NCI-H82 treated with DMSO at 0.1 percent for 48 hours (cell line): ENCODE data around the gene SELP.

Experiments used
- DNase-seq: peaks from one replicate; lab custom pipeline; 2025; ENCODE audit not compliant: unreplicated experiment; lab: John Stamatoyannopoulos, UW

Gene SELP

DNA sequence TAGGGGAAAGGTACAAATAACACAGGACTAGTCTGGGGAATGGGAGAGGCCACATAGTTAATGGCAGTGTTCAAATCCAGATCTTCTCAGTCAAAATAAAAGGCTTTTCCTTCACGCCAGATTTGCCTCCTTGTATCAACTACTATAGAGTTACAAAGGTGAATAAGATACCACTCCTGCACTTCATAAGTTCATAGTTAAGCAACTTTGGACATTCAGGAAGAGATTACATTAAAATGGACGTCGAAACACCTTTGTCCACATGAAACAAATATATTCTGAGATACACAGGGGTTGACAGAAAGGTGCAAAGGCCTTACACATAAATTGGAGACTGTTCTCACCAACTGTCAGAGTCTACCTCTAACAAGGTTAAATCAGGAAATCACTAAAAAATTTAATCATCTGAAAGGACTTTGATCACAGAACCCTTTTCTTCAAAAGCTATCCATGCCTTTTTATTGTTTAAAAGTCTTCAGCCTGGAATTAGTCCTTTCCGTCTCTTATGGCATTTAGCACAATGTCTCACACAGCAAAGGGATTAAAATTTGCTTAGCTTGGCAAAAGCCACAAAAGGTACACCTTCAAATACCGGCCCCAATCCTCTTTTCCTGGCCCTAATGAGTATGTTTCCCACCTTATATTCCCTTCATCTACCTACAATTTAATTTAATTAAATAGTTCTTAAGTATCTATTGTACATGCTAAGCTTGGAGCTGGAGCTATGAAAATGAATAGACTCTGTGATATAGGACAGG, 51.8 kb downstream of the SELP start:
- DNase-seq: no peak

DNA sequence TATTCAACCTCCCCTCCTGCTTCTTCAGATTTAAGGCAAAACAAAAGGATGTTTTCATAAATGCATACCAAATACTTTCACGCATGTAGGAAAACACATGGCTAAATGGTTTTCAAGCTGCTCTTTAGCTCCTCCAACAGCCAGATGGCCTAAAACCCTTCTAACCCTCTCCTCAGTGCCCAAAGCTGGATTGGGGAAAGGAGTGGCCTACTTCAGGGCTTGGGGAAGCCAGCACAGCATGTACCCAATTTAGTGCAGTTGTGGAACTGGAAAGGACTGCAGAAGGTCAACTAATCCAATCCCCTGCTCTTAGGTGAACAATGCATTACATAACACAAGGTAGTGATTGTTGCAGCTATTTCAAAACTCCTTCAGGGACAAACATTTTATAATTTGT, 53.0 kb downstream of the SELP start:
- no peak for DNase-seq

DNA sequence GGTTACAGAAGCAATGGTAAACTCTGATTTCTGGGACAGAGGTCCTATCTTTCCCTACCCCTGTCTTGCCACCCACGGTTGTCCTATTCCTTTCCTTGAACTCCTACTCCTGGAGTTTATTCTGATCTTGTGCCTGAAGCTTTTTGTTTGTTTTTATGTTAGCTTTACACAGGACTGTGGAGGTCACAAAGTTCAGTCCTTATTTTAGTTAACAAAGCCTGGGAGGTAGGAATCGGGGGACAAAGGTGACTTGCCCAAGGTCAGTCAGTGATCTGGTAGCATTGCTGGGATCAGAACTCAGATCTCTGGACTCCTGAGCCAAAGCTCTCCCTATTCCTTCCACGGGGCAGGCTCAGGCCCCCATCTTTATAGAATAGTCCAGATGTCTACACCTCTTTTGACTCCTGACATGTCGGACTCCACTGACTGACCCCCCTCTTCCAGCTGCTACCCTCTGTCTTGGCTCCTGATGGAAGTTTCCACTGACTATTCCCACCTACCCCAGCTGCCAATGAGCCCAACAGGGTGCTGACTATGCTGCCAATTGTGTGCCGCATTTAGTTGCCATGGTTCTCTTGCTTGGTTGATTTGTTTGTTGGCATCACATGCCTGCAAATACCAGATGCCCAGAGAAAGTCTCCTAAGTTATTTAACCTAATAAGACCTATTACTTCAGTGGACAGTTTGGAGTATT, 53.5 kb downstream of the SELP start:
- no peak for DNase-seq

DNA sequence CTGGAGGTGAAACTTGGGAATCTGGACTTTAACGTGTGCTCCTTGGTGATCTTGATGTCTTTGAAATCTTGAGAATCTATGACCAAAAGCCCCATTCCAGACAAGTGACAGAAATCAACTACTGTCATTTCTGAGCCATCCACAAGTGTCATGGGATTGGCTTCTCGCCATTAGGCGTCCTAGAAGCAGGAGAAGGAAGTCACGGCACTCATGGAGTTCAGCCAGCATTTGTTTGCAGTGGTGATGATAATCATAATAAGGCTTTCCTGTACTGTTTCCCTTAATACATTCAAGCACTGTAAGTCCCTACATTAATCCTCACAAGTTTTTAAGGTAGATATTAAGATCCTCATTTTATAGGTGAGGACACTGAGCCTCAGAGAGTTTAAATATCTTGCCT, 55.6 kb downstream of the SELP start:
- DNase-seq: no peak

DNA sequence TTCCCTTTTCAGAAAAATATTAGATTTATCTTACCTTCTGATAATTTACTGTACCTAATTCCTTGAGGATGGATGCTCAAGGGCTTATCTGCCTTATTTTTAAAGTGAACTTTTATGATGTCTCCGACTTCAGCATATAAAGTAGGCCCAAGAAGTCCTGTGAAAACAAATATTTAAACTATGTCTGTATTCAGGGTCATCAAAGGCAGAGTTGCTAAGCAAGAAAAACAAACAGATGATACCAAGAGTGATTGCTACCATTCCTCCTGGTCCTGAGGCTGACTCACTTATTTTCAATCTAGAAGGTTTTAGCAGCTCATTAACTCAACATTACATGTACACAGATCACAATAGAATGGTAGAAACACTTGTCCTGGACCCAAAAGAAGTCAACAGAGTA, 57.7 kb downstream of the SELP start:
- no peak for DNase-seq

DNA sequence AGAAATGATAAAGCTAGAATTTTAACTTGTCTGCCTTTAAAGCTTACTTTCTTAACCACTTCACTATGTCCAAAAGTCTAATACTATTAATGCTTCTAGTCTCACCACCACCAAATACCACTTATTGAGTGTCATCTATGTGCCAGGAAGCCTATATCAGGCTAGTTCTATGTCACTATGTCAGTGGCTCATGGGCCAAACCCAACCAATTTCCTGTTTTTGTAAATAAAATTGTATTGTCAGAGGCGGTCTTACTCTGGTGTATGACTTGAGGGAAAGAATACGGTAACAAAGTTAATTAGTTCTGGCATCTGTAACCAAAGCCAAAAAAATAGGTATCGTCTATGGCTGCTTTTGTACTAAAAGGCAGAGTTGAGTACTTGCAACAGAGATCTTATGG, 58.5 kb downstream of the SELP start:
- no peak for DNase-seq

DNA sequence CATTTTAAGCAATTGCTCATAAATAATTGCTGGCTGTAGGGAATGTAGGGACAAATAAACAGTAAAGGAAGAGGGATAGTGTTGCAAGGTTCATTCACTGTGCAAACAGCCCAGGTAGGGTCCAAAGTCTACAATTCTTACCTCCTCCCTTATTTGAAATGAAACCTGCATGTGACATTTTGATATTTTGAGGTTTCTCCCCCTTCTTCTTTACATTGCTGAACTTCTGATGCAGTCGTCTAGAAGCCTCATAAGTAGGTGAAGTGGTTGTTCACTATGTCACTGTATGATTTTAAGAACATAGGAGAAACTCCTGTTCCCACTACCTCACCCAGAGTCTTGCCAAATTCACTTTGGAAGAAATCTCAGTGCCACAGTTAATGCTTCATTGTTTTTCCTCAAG, 59.8 kb downstream of the SELP start:
- no peak for DNase-seq

DNA sequence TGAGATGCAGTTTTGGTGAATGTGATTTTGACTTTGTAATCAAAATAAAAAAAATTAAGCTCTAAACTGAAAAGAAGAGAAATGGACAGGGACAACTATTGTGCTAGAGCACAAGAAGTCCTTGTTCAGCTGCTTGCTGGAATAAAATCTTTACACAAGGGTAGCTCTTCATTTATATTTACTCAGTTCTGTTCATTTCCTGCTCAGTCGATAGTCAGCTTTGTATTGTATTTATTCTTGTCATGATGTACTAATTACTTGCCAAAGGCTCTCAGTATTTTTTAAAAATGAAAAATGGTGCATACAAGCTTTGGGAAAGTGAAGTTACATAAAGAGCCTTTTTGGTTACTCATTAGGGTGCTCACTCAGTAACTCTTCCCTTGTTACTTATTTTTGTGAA, 61.4 kb downstream of the SELP start:
- DNase-seq: no peak

DNA sequence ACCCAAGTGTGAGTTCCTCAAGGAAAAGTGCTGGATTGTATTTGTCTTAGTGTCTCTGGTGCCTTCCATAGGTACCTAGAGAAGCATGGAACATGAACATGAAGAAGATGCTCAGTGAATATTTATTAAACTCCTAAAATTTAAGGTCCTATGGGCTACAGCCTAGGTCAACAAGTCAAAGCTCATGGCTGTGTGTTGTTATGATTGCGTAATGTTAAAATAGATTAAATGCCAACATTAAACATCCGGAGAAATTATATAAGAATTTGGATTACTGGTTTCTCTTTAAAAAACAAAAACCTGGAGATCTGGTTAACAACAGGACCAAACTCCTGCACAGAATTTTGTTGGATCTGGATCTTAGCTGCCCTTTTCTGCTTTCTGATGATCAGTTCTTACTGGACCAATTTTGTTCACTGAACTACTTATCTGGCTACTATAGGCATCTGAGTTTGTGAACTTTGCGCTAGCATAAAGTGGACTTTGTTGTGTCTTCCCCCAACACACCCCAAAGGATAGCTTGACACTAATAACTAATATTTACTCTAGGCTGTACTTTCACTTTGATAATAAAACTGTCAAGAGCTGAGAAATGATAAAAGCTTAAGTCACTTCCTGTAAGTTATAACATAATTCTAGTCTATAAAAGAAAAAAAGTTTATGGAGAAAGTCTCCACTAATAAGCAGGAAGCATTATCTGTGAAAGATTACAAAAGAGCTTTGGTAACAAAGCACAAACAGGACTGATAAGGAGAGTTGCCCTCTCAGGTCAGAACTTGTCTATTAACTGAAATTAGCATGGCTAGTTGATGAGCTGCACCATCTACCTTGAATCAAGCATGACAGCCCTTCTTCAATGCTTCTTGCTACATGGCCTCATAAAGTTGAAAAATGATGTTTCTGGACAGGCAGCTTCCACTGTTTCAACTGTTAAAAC, 64.3 kb downstream of the SELP start:
- DNase-seq: no peak

DNA sequence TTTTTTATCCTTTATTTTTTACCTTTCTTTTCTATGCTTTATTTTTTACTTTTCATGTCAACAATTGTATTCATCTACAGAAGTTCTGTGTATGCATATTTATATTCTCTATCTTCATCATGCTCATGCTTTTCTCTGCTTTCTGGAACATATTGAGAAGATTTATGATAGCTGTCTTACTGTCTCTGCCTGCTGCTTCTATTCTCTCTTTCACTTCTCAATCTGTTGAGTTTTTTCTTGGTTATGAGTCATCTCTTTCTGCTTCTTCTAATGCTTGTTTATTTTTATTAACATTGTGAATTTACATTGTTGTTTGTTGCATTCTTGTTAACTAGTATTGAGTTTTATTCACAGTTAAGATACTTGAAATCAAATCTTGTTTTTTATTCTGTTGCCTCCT, 66.3 kb downstream of the SELP start:
- no peak for DNase-seq

DNA sequence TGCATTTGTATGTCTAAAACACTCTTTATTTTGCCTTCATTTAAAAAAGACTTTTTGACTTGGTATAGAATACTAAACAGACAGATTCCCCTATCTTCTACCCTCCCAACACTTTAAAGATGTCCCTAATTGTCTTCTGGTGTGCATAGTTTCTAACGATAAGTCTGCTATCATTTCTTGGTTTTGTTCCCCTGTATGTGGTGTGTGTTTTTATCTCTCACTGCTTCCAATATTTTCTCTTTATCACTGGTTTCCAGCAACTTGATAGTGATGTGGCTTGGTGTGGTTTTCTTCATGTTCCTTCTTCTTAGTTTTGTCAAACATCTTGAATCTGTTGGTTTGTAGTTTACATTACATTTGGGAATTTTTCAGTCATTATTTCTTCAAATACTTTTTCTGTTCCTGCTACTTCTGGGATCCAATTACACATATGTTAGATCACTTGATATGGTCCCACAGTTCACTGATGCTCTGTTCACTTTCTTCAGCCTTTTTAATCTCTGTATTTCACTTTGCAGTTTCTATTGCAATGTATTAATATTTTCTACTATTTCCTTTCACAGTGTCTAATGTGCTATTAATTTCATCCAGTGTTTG, 66.8 kb downstream of the SELP start:
- no peak for DNase-seq

DNA sequence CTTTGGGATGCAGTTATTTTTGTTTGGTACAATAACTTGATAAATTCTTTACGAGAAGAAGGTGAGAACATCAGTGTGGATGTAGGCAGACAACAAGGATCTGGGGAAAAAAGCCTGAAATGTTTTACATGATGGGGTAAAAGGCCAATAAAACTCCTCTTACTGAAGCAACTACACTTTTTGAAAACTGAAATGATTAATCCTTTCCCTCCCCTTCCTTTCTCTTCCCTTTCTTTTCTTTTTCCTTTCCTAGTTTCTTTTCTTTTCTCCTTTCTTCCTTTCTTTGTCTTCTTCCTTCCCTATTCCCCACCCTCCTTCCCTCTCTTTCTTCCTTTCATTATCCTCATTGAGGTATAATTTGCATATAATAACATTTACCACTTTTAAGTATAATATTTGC, 68.2 kb downstream of the SELP start:
- no peak for DNase-seq

DNA sequence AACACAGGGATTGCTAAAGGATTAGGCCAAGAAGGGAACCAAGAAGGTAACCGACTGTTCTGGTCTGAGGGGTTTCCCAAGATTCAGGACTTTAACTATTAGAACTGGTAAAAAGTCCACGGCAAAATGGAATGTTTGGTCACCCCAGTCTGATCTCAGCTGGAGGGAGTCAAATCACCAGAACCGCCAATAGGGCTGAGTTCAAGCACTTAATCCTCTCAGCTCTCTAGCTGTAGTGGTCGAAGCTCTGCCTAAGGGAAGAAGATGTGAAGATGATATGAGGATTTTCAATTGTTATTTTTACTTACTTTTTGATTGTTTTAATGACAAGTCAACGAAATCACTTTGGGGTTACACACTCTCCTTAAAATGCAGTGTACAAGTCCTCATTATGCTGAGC, 72.8 kb downstream of the SELP start:
- DNase-seq: no peak

DNA sequence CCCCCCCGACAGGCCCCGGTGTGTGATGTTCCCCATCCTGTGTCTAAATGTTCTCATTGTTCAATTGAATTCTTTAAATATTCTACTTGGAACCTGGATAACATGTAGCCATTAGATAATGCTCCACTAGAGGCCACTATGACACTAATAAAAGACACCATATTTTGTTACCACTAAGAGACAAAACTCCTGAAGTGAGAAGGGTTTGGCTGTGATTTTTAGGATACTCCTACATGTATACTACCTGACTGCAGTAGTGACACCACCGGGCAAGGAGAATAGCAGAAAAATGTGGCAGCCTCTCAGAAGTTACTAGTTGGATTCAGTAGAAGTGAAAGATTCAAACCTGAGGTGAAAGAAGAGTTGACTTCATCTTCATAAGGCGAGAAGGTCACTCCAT, 79.6 kb downstream of the SELP start:
- peak; percentile 47 for DNase-seq

DNA sequence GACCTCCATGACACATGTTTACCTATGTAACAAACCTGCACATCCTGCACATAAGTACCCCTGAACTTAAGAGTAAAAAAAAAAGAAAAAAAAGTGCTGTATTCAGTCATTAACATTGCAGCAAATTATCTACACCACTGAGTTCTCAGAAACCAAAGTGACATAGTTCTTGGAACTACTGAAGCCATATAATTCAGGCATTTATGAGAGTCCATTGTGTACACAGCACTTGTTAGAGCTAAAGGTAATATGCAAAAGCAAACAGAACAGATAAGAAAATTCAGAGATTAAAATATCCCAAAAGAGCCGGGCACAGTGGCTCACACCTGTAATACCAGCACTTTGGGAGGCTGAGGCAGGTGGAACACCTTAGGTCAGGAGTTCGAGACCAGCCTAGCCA, 81.6 kb downstream of the SELP start:
- DNase-seq: no peak

DNA sequence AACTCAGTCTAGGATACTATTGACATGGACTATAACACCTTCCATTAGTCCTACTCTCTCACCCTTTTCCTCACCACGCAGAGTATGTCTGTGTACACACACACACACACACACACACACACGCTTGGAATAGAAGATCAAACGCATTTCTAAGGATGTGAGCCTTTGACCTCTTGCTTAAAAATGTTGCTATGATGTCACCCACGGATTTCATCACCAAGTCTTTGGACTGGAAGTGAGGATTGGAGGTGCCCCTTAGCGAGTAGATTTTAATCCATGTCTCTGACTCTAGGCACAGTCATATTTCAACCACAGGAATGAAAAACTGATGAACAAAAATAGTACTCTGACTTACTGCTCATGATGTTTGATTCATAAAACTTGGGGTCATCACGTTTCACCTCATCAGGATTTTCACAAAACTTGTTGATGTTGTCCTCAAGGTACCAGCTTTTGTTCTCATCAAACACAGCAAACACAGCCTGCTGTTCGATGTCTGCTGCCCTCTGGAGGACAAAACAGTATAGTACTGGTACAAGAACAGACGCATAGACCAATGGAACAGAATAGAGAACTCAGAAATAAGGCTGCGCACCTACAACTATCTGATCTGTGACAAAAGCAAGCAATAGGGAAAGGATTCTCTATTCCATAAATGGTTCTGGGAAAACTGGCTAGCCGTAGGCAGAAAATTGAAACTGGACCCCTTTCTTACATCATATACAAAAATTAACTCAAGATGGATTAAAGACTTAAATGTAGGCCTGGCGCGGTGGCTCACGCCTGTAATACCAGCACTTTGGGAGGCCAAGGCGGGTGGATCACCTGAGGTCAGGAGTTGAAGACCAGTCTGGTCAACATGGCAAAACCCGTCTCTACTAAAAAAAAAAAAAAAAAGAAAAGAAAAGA, 83.6 kb downstream of the SELP start:
- peak; percentile 55 for DNase-seq

DNA sequence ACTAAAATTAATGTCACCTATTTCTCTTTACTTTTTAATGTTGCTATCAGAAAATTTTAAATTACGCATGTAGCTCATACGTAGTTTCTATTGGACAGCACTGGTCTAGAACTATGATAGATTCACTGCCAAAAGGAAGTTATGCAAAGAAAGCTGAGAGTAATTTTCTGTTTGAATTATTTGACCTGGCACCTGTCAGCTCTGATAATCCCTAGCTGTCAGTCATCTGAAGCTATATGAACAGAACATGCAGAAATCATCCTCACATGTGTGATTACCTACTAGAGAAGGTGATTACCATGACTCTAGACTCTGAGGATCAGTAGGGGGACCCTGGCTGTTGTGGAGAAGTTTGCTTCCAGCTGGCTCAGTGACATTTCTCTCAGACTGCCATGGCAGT, 84.5 kb downstream of the SELP start:
- no peak for DNase-seq

DNA sequence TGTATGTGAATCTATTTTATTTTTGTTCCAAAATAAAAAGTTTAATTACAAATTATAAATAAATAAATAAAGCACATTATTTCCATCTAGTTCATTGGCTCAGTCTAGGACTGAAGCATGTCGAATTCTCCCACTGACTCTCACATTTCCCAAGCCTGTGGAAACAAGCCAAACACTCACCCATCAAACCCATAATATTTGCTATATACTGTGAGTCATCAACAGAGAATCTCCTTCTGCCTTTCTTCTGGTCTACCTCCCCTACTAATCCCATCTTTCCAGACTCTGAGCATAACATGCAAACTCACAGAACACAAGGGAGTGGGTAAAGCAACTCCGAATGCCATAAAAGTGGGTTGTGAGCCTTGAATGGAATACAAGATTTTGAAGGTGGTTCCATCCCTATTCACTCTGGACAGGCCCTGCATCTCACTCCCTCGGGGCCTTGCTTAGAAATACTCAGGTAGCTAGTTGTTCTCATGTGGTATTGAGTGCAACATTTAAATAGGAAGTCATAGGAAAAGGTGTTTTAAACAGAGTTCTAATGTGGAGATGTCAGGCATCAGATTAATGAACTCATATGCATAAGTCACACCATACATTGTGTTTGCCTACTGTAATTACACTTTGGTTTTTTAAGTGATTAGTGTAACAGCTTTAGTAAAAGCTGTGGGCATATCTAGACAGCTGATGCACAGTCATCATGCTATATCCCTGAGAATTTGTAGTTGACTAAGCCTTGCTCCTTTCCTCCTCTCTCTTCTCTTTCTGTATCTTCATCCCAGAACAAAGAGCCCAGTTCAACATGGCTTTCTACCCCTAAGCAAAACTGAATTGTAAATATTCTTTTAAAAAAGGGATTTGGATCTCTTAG, 90.7 kb downstream of the SELP start:
- no peak for DNase-seq
